ENCODE measurements around the gene FOXL3.

The FOXL3 gene

DNA sequence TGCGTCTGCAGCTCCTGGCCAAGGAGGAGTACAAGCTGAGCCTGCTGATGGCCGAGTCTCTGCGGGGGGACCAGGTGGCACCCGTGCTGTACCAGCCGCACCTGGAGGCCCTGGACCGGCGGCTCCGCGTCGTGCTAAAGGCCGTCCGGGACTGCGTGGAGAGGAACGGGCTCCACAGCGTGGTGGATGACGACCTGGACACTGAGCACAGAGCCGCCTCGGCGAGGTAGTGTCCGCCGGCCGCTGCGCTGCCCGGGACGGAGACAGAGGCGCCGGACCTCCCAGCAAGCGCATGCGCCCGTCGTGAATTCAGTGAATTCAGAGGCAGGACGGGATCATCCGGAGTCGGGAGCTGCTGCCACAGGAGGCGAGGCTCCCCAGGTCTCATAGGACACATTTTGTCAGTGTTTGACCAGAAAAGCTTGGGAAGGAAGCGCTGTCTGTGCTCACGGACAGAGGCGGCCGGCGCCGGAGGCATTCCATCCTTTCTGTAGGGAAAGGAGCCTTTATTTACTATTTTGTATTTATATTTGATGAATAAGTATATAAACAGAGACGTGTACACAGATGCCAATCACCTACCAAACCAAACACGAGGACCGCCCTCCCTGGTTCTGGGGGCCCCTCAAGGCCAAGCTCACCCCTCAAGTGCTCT is 30.1 kb upstream of the FOXL3 start:
- Histone ChIP-seq H3K9me3 (ENCODE audit: insufficient read depth, low read length, severe bottlenecking) (peaks cover 9% of the 10 kb centered on the region), H3K4me3 (ENCODE audit: low read depth in 1 of 2, low read length in 2 of 2) (no peak overlapping the region)

DNA sequence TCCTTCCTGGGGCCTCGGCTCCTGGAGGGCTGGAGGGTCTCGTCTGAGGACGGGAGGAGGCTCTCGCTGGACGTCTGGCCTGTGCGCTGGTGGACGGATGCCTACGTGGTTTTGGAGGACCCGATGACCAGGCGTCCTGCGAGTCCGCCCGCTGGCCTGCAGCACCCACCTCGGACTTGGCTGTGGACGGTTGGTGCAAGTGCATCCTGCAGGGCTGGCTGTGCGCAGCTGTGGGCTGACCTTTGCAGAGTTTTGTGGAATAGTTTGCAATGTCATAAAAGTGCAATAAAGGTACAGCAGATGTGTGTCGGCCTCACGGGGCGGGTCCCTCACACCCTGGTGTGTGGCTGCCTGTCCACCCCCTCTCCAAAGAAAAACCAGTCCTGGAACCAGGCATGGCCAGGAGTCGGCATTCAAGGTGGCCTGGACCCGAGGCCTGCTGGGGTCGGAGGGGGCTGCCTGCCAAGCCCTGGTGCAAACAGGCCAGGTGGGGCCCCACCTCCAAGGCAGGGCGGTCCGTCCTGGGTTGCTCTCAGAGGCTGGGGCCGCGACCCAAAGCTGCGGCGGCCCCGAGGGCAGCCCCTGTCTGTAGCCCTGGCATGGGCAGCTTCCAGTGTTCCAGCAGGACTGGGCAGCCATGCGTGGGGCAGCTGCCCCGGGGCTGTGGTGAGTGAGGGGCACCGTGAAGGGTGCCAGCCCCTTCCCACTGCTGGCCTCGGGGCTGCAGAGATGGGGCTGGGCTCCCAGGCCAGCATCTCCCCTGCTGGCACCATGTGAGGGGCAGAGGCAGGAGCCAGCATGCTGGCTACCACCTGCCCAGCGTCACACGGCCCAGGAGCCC is 29.3 kb upstream of the FOXL3 start:
- DNase-seq = no peak
- no peaks in the 10 kb centered on the region for H3K36me3 ChIP-seq (ENCODE audit: insufficient read depth, low read length)
- no peak for ATAC-seq (ENCODE audit: insufficient read depth, low read depth)
- H3K4me3 ChIP-seq (ENCODE audit: low read depth in 1 of 2, low read length in 2 of 2) = no peak overlapping the region
- no peaks in the 10 kb centered on the region for H4K20me1 ChIP-seq (ENCODE audit: insufficient read depth, low read length)
- H3K27me3 ChIP-seq (ENCODE audit: insufficient read depth, low read length, poor library complexity) = no peaks in the 10 kb centered on the region
- TF ChIP-seq, protein P1, sequence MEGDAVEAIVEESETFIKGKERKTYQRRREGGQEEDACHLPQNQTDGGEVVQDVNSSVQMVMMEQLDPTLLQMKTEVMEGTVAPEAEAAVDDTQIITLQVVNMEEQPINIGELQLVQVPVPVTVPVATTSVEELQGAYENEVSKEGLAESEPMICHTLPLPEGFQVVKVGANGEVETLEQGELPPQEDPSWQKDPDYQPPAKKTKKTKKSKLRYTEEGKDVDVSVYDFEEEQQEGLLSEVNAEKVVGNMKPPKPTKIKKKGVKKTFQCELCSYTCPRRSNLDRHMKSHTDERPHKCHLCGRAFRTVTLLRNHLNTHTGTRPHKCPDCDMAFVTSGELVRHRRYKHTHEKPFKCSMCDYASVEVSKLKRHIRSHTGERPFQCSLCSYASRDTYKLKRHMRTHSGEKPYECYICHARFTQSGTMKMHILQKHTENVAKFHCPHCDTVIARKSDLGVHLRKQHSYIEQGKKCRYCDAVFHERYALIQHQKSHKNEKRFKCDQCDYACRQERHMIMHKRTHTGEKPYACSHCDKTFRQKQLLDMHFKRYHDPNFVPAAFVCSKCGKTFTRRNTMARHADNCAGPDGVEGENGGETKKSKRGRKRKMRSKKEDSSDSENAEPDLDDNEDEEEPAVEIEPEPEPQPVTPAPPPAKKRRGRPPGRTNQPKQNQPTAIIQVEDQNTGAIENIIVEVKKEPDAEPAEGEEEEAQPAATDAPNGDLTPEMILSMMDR (IDR thresholded peaks at IDR 0.05; ENCODE audit: borderline replicate concordance, extremely low read depth, low read length, poor library complexity, severe bottlenecking) = no peak
- TF ChIP-seq EZH2 (IDR thresholded peaks at IDR 0.05; ENCODE audit: borderline replicate concordance, low read depth, low read length, severe bottlenecking) = no peak
- H3K4me2 ChIP-seq (ENCODE audit: insufficient read depth, low read length) = no peak overlapping the region
- no peaks in the 10 kb centered on the region for H3K4me1 ChIP-seq (ENCODE audit: insufficient read depth, low read length)
- H3K27ac ChIP-seq (ENCODE audit: low read length) = no peak overlapping the region
- H3K9ac ChIP-seq (ENCODE audit: low read depth, low read length) = no peak overlapping the region
- peaks cover 9% of the 10 kb centered on the region for H3K9me3 ChIP-seq (ENCODE audit: insufficient read depth, low read length, severe bottlenecking)
- H2AFZ ChIP-seq (ENCODE audit: low read depth, low read length) = no peak overlapping the region
- no peaks in the 10 kb centered on the region for H3K79me2 ChIP-seq (ENCODE audit: insufficient read depth, low read length)

More for the DNA sequence above, 30.1 kb upstream of the FOXL3 start:
- H3K79me2 ChIP-seq (ENCODE audit: insufficient read depth, low read length) = no peaks in the 10 kb centered on the region
- H4K20me1 ChIP-seq (ENCODE audit: insufficient read depth, low read length) = no peaks in the 10 kb centered on the region
- H3K27ac ChIP-seq (ENCODE audit: low read length) = no peak overlapping the region
- DNase-seq (no peak), ATAC-seq (ENCODE audit: insufficient read depth, low read depth) (no peak)
- no peak overlapping the region for H2AFZ ChIP-seq (ENCODE audit: low read depth, low read length)
- TF ChIP-seq, protein P1 (IDR thresholded peaks at IDR 0.05; ENCODE audit: borderline replicate concordance, extremely low read depth, low read length, poor library complexity, severe bottlenecking) = no peak
- no peak for TF ChIP-seq EZH2 (IDR thresholded peaks at IDR 0.05; ENCODE audit: borderline replicate concordance, low read depth, low read length, severe bottlenecking)
- H3K4me1 ChIP-seq (ENCODE audit: insufficient read depth, low read length) = no peaks in the 10 kb centered on the region
- H3K9ac ChIP-seq (ENCODE audit: low read depth, low read length) = no peak overlapping the region
- H3K36me3 ChIP-seq (ENCODE audit: insufficient read depth, low read length) = no peaks in the 10 kb centered on the region
- no peaks in the 10 kb centered on the region for H3K27me3 ChIP-seq (ENCODE audit: insufficient read depth, low read length, poor library complexity)
- H3K4me2 ChIP-seq (ENCODE audit: insufficient read depth, low read length) = no peak overlapping the region

DNA sequence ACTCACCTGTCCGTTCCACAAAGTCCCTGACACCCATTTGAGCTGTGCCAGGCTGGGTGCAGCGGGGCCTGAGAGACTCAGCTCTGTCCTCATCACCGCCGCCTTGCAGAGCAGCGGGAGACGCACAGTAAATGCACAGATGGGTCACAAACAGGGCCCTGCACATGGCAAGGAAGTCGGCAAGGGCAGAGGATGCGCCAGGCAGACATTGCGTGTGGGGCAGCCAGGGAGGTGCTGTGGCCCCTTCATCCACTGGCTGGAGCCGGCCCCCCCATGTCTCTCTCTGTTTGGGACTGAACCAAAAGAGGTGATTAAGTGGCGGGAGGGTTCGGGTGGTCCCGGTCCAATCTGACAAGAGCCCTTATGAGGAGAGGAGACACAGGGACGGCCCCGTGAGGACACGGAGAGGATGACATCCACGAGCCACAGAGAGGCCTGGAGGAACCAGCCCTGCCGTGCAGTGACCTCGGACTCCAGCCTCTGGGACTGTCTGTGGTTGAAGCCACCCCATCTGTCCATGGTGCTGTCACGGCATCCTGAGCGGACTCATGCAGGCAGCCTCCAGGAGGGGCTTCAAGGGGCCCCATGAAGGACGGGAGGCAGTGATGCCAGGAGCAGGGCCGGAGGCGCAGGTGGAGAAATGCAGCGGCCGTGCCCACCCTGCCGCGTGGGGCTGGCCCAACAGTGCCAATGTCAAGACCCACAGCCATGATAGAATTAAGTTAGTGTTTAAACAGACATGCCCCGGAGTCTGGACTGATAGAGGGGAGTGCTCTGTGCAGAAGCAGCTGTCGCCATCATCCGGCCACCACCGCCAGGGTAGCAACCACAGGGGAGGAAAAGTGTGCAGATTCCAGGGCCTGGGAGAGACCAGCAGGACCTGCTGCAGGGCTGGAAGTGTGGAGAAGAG is 28.4 kb upstream of the FOXL3 start:
- ATAC-seq (ENCODE audit: insufficient read depth, low read depth) = no peak
- Histone ChIP-seq H3K36me3 (ENCODE audit: insufficient read depth, low read length) (no peaks in the 10 kb centered on the region), H3K27me3 (ENCODE audit: insufficient read depth, low read length, poor library complexity) (no peaks in the 10 kb centered on the region), H3K4me2 (ENCODE audit: insufficient read depth, low read length) (no peak overlapping the region), H3K4me3 (ENCODE audit: low read depth in 1 of 2, low read length in 2 of 2) (no peak overlapping the region), H3K4me1 (ENCODE audit: insufficient read depth, low read length) (no peaks in the 10 kb centered on the region), H3K27ac (ENCODE audit: low read length) (no peak overlapping the region), H3K9me3 (ENCODE audit: insufficient read depth, low read length, severe bottlenecking) (peaks cover 9% of the 10 kb centered on the region), H3K79me2 (ENCODE audit: insufficient read depth, low read length) (no peaks in the 10 kb centered on the region), H2AFZ (ENCODE audit: low read depth, low read length) (no peak overlapping the region), H4K20me1 (ENCODE audit: insufficient read depth, low read length) (no peaks in the 10 kb centered on the region), H3K9ac (ENCODE audit: low read depth, low read length) (no peak overlapping the region)
- no peak for DNase-seq
- TF ChIP-seq, protein P1 (IDR thresholded peaks at IDR 0.05; ENCODE audit: borderline replicate concordance, extremely low read depth, low read length, poor library complexity, severe bottlenecking) = no peak
- no peak for TF ChIP-seq EZH2 (IDR thresholded peaks at IDR 0.05; ENCODE audit: borderline replicate concordance, low read depth, low read length, severe bottlenecking)
